HCT116 (cell line): ENCODE results near the gene OCA2.

Experiments used
- FOSL1 ChIP-seq: IDR thresholded peaks from 2 replicates; pipeline ENCODE4 v1.6.1; 2012; ENCODE audit warnings: low read depth
- ZNF274 ChIP-seq: fragments of 200-500 bp; sonication (Bioruptor generic); IDR thresholded peaks from 2 replicates; pipeline ENCODE4 v1.6.1; 2014; ENCODE audit warnings: mild to moderate bottlenecking, low read depth, low read length, inconsistent platforms
- TF ChIP-seq, protein P1 (sequence below), 3 experiments: fragments of 200-600 bp in 1 of 3; sonication (generic) in 1 of 3; IDR thresholded peaks in 2 of 3; conservative IDR thresholded peaks in 1 of 3; 2 replicates each; pipeline ENCODE4 v1.5.1; 2012 to 2017; ENCODE audit warnings: low read depth in 2 of 3, low read length in 2 of 3, antibody characterized with exemption in 1 of 3, borderline replicate concordance in 1 of 3, control low read depth in 1 of 3, mild to moderate bottlenecking in 1 of 3, mixed read lengths in 1 of 3, mixed run types in 1 of 3, moderate library complexity in 1 of 3; ENCODE audit not compliant: insufficient read depth in 1 of 3

DNA sequence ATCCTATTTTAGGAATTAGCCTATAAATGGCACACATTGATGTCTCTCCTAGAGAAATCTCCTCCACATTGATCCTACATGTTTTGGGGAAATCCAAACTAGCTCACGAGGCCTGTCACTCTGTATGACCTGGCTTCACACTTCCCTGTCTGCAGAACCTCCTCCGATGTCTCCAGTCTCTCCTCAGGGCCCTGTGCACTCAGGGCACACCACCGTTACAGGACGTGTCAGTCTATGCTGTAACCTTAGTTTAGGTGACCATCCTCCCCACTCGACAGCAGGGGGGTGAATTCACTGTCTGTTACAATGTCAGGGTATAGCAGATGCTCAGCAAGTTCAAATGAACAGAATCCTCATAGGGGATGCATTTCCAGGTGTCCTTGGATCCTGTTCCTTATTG, 249.1 kb downstream of the OCA2 start:
- TF ChIP-seq, protein P1, sequence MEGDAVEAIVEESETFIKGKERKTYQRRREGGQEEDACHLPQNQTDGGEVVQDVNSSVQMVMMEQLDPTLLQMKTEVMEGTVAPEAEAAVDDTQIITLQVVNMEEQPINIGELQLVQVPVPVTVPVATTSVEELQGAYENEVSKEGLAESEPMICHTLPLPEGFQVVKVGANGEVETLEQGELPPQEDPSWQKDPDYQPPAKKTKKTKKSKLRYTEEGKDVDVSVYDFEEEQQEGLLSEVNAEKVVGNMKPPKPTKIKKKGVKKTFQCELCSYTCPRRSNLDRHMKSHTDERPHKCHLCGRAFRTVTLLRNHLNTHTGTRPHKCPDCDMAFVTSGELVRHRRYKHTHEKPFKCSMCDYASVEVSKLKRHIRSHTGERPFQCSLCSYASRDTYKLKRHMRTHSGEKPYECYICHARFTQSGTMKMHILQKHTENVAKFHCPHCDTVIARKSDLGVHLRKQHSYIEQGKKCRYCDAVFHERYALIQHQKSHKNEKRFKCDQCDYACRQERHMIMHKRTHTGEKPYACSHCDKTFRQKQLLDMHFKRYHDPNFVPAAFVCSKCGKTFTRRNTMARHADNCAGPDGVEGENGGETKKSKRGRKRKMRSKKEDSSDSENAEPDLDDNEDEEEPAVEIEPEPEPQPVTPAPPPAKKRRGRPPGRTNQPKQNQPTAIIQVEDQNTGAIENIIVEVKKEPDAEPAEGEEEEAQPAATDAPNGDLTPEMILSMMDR (IDR thresholded peaks at IDR 0.05 in 2 of 3, conservative IDR thresholded peaks at IDR 0.05 in 1 of 3; ENCODE audit: borderline replicate concordance in 1 of 3, insufficient read depth in 1 of 3, low read depth in 2 of 3, low read length in 2 of 3), result no peak
- no peak for TF ChIP-seq ZNF274
- TF ChIP-seq FOSL1, result no peak
